Upper lobe of right lung (tissue), 1 donor: ENCODE measurements around the gene XRN2. TPM values are rescaled to one million over a fixed set of nuclear protein-coding genes. Genes with fewer than 3 reads are reported as not detected.

Source experiments
- ATAC-seq: fragments of 200-7000 bp; cut with Tn5 transposase; one replicate; pipeline ENCODE4 v1.9.1; 2020; ENCODE audit warnings: mild to moderate bottlenecking, moderate library complexity
- DNase-seq: peaks from one replicate; pipeline ENCODE4 v3.0.0-alpha.2; 2020
- H3K27ac ChIP-seq: fragments of 200-600 bp; one replicate; pipeline ENCODE4 v1.8.0; 2022
- H3K27me3 ChIP-seq: fragments of 200-600 bp; one replicate; pipeline ENCODE4 v1.8.0; 2022; ENCODE audit warnings: mild to moderate bottlenecking
- H3K36me3 ChIP-seq: fragments of 200-600 bp; one replicate; pipeline ENCODE4 v1.8.0; 2022
- H3K4me1 ChIP-seq: fragments of 200-600 bp; one replicate; pipeline ENCODE4 v1.8.0; 2022
- H3K4me3 ChIP-seq: fragments of 200-600 bp; one replicate; pipeline ENCODE4 v1.8.0; 2022; ENCODE audit warnings: mild to moderate bottlenecking
- H3K9me3 ChIP-seq: fragments of 200-600 bp; one replicate; pipeline ENCODE4 v1.8.0; 2022
- intact Hi-C: fragments of 100-400 bp; cut with DNase I; formaldehyde crosslinking; loops from one replicate; pipeline ENCODE4 v1.11.0; 2022
- total RNA-seq: library from RNA; stranded (reverse); fragmentation: NEBNext Ultra II Directional; extraction: Animal tissue kit (Norgen Biotek cat#: 25700); gene quantifications from one replicate; pipeline ENCODE4 v1.2.1, GENCODE V29; 2021
- TF ChIP-seq, protein P1 (sequence below): fragments of 200-600 bp; IDR thresholded peaks from one replicate; pipeline ENCODE4 v1.8.0; 2022; ENCODE audit warnings: antibody characterized with exemption
- donor health status: DM: no; HTN: yes; CAD: no; lungs with severe emphysema.

Gene XRN2
- total RNA-seq, 1 donor from 2014 or later: 54.9 TPM

DNA sequence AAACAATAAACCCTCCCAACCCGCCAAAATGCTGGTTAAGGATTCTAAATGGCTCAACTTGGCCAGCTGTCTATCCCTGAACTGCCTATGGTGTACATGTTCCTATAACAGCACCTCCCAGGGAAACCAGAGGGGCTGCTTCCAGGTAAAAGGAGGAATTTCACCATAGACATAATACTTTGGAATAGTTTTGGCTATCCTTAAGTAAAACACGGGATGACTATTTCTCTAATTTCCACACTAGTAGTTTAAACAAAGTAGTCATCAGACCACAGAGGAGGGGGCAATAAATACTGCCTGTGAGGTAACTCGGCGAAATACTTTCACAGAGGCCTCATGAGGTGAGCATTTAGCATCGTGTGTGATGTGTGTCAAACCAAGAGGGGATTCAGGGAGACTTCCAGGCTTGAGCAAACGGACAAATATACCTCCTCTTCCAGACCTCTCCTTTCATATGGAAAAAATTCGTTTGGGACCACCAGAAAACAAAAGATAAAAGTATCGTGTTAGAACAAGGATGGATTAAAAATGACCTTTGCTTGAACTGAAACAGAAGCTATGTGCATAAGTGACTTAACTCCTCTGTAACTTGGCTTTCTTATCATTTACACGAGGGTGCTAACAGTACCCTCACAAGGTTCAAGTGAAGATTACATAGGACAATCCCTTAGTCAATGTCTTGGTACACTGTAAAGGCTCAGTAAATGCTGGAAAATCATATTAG is 1.0 kb upstream of the XRN2 start:
- peaks cover 12% of the 10 kb centered on the region for H3K4me1 ChIP-seq
- H3K9me3 ChIP-seq: no peaks in the 10 kb centered on the region
- H3K27me3 ChIP-seq: peaks cover 3% of the 10 kb centered on the region
- intact Hi-C loops: no loop called here
- TF ChIP-seq, protein P1, sequence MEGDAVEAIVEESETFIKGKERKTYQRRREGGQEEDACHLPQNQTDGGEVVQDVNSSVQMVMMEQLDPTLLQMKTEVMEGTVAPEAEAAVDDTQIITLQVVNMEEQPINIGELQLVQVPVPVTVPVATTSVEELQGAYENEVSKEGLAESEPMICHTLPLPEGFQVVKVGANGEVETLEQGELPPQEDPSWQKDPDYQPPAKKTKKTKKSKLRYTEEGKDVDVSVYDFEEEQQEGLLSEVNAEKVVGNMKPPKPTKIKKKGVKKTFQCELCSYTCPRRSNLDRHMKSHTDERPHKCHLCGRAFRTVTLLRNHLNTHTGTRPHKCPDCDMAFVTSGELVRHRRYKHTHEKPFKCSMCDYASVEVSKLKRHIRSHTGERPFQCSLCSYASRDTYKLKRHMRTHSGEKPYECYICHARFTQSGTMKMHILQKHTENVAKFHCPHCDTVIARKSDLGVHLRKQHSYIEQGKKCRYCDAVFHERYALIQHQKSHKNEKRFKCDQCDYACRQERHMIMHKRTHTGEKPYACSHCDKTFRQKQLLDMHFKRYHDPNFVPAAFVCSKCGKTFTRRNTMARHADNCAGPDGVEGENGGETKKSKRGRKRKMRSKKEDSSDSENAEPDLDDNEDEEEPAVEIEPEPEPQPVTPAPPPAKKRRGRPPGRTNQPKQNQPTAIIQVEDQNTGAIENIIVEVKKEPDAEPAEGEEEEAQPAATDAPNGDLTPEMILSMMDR: no peak
- no peak for ATAC-seq
- DNase-seq: no peak
- peak overlapping the region; percentile 99 for H3K27ac ChIP-seq
- H3K36me3 ChIP-seq: no peaks in the 10 kb centered on the region
- peak overlapping the region; percentile 74 for H3K4me3 ChIP-seq

DNA sequence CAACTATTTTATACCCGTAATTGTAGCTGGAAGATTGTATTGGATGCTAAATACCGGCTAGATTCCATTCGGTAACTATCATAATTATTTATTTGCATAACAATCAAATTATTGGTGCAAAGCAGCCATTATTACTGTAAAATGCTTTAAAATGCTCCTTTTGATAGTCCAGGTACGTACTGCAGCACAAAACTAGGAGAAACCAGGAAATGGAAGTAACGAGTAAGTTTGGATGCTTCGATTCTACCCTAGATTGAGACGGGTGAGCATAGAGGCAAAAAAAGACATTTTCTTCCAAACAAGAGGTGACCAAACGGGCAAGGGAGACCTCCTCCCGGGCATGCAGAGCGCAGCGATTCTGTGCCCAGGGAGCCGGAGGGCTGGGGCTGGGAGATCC is 469 bp upstream of the XRN2 start:
- Histone ChIP-seq H3K27ac (peak overlapping the region; percentile 99), H3K9me3 (no peaks in the 10 kb centered on the region), H3K4me3 (peak overlapping the region; percentile 74), H3K4me1 (peaks cover 12% of the 10 kb centered on the region), H3K36me3 (no peaks in the 10 kb centered on the region), H3K27me3 (no peaks in the 10 kb centered on the region)
- intact Hi-C loops: no loop called here
- DNase-seq: no peak
- peak; percentile 60 for ATAC-seq
- TF ChIP-seq, protein P1: no peak

DNA sequence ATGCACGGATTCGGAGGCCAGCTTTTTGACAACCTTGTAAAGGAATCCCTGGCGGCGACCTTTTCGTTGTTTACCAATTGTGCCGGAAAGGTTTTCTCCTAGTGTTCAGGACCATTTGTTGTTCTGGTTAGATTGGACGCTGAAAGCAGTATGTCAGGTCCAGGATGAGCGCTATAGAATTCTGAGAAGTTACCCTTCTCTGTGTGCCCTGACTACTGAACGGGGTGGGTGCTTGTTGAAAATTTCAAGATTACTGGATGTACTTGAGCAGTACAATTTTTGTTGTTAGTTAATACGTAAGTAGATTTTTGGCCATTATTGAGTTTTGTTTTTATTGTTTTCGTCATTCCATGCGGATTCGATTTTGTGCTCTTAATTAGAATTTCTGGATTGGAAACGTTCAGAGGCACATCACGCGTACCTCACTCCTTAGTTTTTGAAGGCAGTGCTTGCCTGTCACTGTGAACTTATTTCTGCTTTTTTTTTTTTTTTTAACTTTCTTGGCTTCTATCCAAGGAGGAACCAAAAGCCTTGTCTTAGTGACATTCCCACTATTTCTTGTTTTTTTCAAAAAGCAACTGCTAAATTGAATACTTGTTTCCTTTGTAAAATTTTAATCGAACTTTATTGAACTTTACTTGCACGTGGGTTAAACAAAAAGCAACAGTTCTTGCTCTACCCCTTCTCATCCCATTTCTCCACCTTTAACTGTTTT is 898 bp downstream of the XRN2 start:
- no peaks in the 10 kb centered on the region for H3K9me3 ChIP-seq
- peak overlapping the region; percentile 74 for H3K4me3 ChIP-seq
- H3K27me3 ChIP-seq: no peaks in the 10 kb centered on the region
- peaks cover 5% of the 10 kb centered on the region for H3K36me3 ChIP-seq
- ATAC-seq (no peak), DNase-seq (no peak)
- peak overlapping the region; percentile 99 for H3K27ac ChIP-seq
- peaks cover 12% of the 10 kb centered on the region for H3K4me1 ChIP-seq
- intact Hi-C loops: no loop called here
- TF ChIP-seq, protein P1: no peak

DNA sequence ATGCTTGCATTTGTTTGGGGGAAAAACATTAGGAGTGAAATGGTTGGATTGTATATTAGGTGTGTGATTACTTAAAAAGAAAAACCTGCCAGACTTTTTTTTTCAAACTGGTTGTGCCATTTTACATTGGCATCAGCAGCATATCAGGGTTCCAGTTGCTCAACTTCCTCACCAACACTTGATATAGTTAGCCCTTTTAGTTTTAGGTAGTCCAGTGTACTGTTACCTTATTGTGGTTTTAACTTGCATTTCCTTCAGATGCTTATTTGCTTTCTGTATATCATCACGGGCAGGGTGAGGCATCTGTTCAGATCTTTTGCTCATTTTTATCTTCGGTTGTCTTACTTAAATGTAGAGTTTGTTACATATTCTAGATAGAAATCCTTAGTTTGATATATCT is 5.2 kb downstream of the XRN2 start:
- DNase-seq (no peak), ATAC-seq (no peak)
- Histone ChIP-seq H3K27ac (no peak overlapping the region), H3K27me3 (no peaks in the 10 kb centered on the region), H3K4me1 (peaks cover 16% of the 10 kb centered on the region), H3K9me3 (no peaks in the 10 kb centered on the region), H3K4me3 (no peak overlapping the region), H3K36me3 (peaks cover 5% of the 10 kb centered on the region)
- TF ChIP-seq, protein P1: no peak
- intact Hi-C loops: no loop called here

DNA sequence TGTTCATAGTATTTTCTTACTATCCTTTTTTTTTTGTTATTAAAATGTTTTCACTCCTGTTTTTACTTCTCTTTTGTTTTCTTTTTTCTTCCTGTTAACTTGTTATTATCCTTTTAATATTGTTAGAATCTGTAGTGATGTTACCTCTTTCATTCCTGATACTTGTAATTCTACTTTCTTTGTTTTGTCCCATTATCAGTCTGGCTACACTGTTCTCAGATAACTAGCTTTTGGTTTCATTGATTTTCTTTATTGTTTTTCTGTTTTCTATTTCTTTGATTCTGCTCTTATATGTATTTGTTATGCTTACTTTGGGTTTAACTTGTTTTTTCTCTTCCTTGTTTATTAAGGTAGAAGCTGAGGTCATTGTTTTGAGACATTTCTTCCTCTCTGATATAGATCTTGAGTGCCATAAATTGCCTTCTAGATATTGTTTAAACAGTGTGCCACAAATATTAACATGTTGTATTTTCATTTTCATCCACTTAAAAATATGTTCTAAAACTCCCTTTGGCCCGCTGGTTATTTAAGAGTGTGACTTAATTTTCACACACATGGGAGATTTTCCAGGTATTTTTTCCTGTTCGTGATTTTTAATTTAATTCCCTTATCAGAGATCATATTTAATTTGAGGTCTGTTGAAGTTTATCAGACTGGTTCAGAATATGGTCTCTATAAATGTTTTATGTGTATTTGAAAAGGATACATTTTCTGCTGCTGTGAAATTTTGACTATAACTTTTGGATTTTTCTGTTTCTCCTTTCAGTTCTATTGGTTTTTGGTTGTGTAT is 6.7 kb downstream of the XRN2 start:
- Histone ChIP-seq H3K4me1 (peaks cover 22% of the 10 kb centered on the region), H3K4me3 (no peak overlapping the region), H3K27ac (no peak overlapping the region), H3K36me3 (peaks cover 5% of the 10 kb centered on the region), H3K9me3 (no peaks in the 10 kb centered on the region), H3K27me3 (no peaks in the 10 kb centered on the region)
- TF ChIP-seq, protein P1: no peak
- intact Hi-C loops: no loop called here
- ATAC-seq (no peak), DNase-seq (no peak)
